ENCODE data around the gene MERTK. TPM values are rescaled to one million over a fixed set of nuclear protein-coding genes. Genes with fewer than 3 reads are reported as not detected.

The MERTK gene
- total and polyA plus RNA-seq, 2 donors (not counting 1 experiment from before 2014, with no cell fraction given): 0.04 to 0.34 TPM

DNA sequence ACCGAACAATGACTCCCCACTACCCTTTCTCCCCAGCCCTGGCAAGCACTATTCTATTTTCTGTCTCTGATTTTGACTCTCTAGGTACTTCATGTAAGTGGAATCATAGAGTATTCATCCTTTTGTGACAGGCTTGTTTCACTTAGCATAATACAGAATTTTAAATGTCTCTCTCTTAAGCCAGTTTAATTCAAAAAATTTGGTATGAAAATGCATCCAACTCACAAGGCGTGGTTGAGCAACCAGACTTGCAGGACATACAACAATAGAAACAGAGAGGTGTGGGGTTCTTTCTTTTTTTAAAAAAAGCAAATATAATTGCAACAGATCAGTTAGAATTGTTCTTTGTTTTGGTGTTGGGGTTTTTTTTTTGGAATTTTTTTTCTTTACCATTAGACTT is 109.1 kb downstream of the MERTK start:
- no peaks in the 10 kb centered on the region for H4K20me1 ChIP-seq (ENCODE audit: control insufficient read depth, insufficient read depth, low read length, poor library complexity, severe bottlenecking)
- no peak for DNase-seq
- no peaks in the 10 kb centered on the region for H3K36me3 ChIP-seq (replicated peaks in 1 of 2; ENCODE audit: control extremely low read depth in 1 of 2, control insufficient read depth in 1 of 2, extremely low read depth in 1 of 2, insufficient read depth in 2 of 2, low read length in 1 of 2)
- intact Hi-C loops (cut with micrococcal nuclease): no loop called here
- H3K27ac ChIP-seq (ENCODE audit: low read length in 2 of 2): no peak overlapping the region
- H3K4me3 Mint-ChIP-seq: no peak overlapping the region
- H3K27me3 ChIP-seq (replicated peaks in 1 of 4; ENCODE audit: control extremely low read depth in 1 of 4, control insufficient read depth in 3 of 4, insufficient read depth in 4 of 4, low read length in 3 of 4): no peaks in the 10 kb centered on the region
- no peak overlapping the region for H3K4me3 ChIP-seq (ENCODE audit: control extremely low read depth in 1 of 5, extremely low read depth in 1 of 5, insufficient read depth in 1 of 5, low read depth in 2 of 5, low read length in 4 of 5)
- H3K79me2 ChIP-seq (ENCODE audit: control insufficient read depth, insufficient read depth, low read length): no peaks in the 10 kb centered on the region
- H3K4me2 ChIP-seq (replicated peaks; ENCODE audit: low read depth, low read length, poor library complexity, severe bottlenecking): no peak overlapping the region
- no peak overlapping the region for H2AFZ ChIP-seq (ENCODE audit: insufficient read depth, low read depth, low read length, poor library complexity, severe bottlenecking)
- H3K27me3 Mint-ChIP-seq: no peaks in the 10 kb centered on the region
- ChIA-PET POLR2A (no interaction called here), CTCF (no interaction called here)
- TF ChIP-seq, protein P1, sequence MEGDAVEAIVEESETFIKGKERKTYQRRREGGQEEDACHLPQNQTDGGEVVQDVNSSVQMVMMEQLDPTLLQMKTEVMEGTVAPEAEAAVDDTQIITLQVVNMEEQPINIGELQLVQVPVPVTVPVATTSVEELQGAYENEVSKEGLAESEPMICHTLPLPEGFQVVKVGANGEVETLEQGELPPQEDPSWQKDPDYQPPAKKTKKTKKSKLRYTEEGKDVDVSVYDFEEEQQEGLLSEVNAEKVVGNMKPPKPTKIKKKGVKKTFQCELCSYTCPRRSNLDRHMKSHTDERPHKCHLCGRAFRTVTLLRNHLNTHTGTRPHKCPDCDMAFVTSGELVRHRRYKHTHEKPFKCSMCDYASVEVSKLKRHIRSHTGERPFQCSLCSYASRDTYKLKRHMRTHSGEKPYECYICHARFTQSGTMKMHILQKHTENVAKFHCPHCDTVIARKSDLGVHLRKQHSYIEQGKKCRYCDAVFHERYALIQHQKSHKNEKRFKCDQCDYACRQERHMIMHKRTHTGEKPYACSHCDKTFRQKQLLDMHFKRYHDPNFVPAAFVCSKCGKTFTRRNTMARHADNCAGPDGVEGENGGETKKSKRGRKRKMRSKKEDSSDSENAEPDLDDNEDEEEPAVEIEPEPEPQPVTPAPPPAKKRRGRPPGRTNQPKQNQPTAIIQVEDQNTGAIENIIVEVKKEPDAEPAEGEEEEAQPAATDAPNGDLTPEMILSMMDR (IDR thresholded peaks at IDR 0.05): no peak
- TF ChIP-seq EZH2 (IDR thresholded peaks at IDR 0.05; ENCODE audit: borderline replicate concordance, insufficient read depth, low read depth, low read length, poor library complexity, severe bottlenecking): no peak
- no peaks in the 10 kb centered on the region for H3K9me3 Mint-ChIP-seq (ENCODE audit: insufficient read depth)
- H3K27ac Mint-ChIP-seq: no peak overlapping the region
- no CpG with 5 or more reads among the region's 2 CpGs for WGBS (ENCODE audit: insufficient coverage)
- peaks cover 12 to 13% of the 10 kb centered on the region in 2 donors for H3K4me1 ChIP-seq (ENCODE audit: control insufficient read depth in 2 of 2, insufficient read depth in 2 of 2, low read length in 2 of 2)
- no peak for ATAC-seq (ENCODE audit: low read depth)
- H3K4me1 Mint-ChIP-seq: peaks cover 15% of the 10 kb centered on the region
- no peaks in the 10 kb centered on the region for H3K9me3 ChIP-seq (ENCODE audit: control extremely low read depth in 1 of 3, control insufficient read depth in 2 of 3, insufficient read depth in 1 of 3, low read length in 2 of 3)
- no peak overlapping the region for H3K9ac ChIP-seq (ENCODE audit: low read length)

GRCh38 chr2:112008910-112009485 is 110.6 kb downstream of the MERTK start:
- Mint-ChIP-seq H3K27me3 (no peaks in the 10 kb centered on the region), H3K4me3 (no peak overlapping the region), H3K4me1 (peaks cover 11% of the 10 kb centered on the region), H3K27ac (no peak overlapping the region), H3K9me3 (ENCODE audit: insufficient read depth) (no peaks in the 10 kb centered on the region)
- H3K27me3 ChIP-seq (replicated peaks in 1 of 4; ENCODE audit: control extremely low read depth in 1 of 4, control insufficient read depth in 3 of 4, insufficient read depth in 4 of 4, low read length in 3 of 4): no peaks in the 10 kb centered on the region
- intact Hi-C loops (cut with micrococcal nuclease): no loop called here
- no peak overlapping the region for H3K27ac ChIP-seq (ENCODE audit: low read length in 2 of 2)
- ChIA-PET POLR2A (no interaction called here), CTCF (no interaction called here)
- DNase-seq (no peak), ATAC-seq (ENCODE audit: low read depth) (no peak)
- no peaks in the 10 kb centered on the region for H3K79me2 ChIP-seq (ENCODE audit: control insufficient read depth, insufficient read depth, low read length)
- H3K4me3 ChIP-seq (ENCODE audit: control extremely low read depth in 1 of 5, extremely low read depth in 1 of 5, insufficient read depth in 1 of 5, low read depth in 2 of 5, low read length in 4 of 5): no peak overlapping the region
- no peaks in the 10 kb centered on the region for H4K20me1 ChIP-seq (ENCODE audit: control insufficient read depth, insufficient read depth, low read length, poor library complexity, severe bottlenecking)
- no peak for TF ChIP-seq EZH2 (IDR thresholded peaks at IDR 0.05; ENCODE audit: borderline replicate concordance, insufficient read depth, low read depth, low read length, poor library complexity, severe bottlenecking)
- H3K4me2 ChIP-seq (replicated peaks; ENCODE audit: low read depth, low read length, poor library complexity, severe bottlenecking): no peak overlapping the region
- H2AFZ ChIP-seq (ENCODE audit: insufficient read depth, low read depth, low read length, poor library complexity, severe bottlenecking): no peak overlapping the region
- H3K4me1 ChIP-seq (ENCODE audit: control insufficient read depth in 2 of 2, insufficient read depth in 2 of 2, low read length in 2 of 2): peaks cover 8 to 11% of the 10 kb centered on the region in 2 donors
- WGBS (ENCODE audit: insufficient coverage): no CpG with 5 or more reads among the region's 2 CpGs
- H3K9me3 ChIP-seq (ENCODE audit: control extremely low read depth in 1 of 3, control insufficient read depth in 2 of 3, insufficient read depth in 1 of 3, low read length in 2 of 3): no peaks in the 10 kb centered on the region
- H3K9ac ChIP-seq (ENCODE audit: low read length): no peak overlapping the region
- no peaks in the 10 kb centered on the region for H3K36me3 ChIP-seq (replicated peaks in 1 of 2; ENCODE audit: control extremely low read depth in 1 of 2, control insufficient read depth in 1 of 2, extremely low read depth in 1 of 2, insufficient read depth in 2 of 2, low read length in 1 of 2)
